ENCODE data around the gene ANP32A. TPM values are rescaled to one million over a fixed set of nuclear protein-coding genes. Genes with fewer than 3 reads are reported as not detected.

The ANP32A gene
- total and polyA plus RNA-seq, 8 donors = 34.4 to 112 (median 68.7) TPM

- whole genome bisulfite sequencing, 5 donors = 67 to 73% (median 70%) methylated on average over 3 to 4 of the region's 4 CpGs
- Histone ChIP-seq H3K27me3 (no peaks in the 10 kb centered on the region), H3K4me1 (peaks cover 49 to 66% (median 58%) of the 10 kb centered on the region in 4 donors), H3K4me3 (no peak overlapping the region), H3K9me3 (no peaks in the 10 kb centered on the region), H3K27ac (peak overlapping the region in 2 of 5 donors; percentile 99 to 100), H3K36me3 (no peaks in the 10 kb centered on the region)
- intact Hi-C loops (cut with DNase I; ENCODE audit: low total_unique reads) = no loop called here
- no peak for DNase-seq
- TF ChIP-seq, protein P1, sequence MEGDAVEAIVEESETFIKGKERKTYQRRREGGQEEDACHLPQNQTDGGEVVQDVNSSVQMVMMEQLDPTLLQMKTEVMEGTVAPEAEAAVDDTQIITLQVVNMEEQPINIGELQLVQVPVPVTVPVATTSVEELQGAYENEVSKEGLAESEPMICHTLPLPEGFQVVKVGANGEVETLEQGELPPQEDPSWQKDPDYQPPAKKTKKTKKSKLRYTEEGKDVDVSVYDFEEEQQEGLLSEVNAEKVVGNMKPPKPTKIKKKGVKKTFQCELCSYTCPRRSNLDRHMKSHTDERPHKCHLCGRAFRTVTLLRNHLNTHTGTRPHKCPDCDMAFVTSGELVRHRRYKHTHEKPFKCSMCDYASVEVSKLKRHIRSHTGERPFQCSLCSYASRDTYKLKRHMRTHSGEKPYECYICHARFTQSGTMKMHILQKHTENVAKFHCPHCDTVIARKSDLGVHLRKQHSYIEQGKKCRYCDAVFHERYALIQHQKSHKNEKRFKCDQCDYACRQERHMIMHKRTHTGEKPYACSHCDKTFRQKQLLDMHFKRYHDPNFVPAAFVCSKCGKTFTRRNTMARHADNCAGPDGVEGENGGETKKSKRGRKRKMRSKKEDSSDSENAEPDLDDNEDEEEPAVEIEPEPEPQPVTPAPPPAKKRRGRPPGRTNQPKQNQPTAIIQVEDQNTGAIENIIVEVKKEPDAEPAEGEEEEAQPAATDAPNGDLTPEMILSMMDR (IDR thresholded peaks at IDR 0.05) = no peak
- TF ChIP-seq EP300 (IDR thresholded peaks at IDR 0.05) (no peak), POLR2AphosphoS5 (IDR thresholded peaks at IDR 0.05) (no peak), POLR2A (IDR thresholded peaks at IDR 0.05) (no peak)
Measured at GRCh38 chr15:68815598-68815997, 5.1 kb downstream of the ANP32A start.

- Histone ChIP-seq H3K4me1 (peaks cover 49 to 76% (median 63%) of the 10 kb centered on the region in 4 donors), H3K27me3 (no peaks in the 10 kb centered on the region), H3K36me3 (no peaks in the 10 kb centered on the region), H3K27ac (peak overlapping the region in 3 of 5 donors; percentile 21 to 40 (median 30)), H3K4me3 (no peak overlapping the region), H3K9me3 (no peaks in the 10 kb centered on the region)
- no peak for DNase-seq
- 79 to 90% (median 86%) methylated on average over 6 of the region's 6 CpGs for WGBS, 5 donors
- intact Hi-C loops (cut with DNase I; ENCODE audit: low total_unique reads) = no loop called here
- no peak for TF ChIP-seq EP300 (IDR thresholded peaks at IDR 0.05)
- no peak for TF ChIP-seq POLR2AphosphoS5 (IDR thresholded peaks at IDR 0.05)
- no peak for TF ChIP-seq POLR2A (IDR thresholded peaks at IDR 0.05)
- TF ChIP-seq, protein P1 (IDR thresholded peaks at IDR 0.05) = no peak
Measured at GRCh38 chr15:68814596-68814995, 6.1 kb downstream of the ANP32A start.

DNA sequence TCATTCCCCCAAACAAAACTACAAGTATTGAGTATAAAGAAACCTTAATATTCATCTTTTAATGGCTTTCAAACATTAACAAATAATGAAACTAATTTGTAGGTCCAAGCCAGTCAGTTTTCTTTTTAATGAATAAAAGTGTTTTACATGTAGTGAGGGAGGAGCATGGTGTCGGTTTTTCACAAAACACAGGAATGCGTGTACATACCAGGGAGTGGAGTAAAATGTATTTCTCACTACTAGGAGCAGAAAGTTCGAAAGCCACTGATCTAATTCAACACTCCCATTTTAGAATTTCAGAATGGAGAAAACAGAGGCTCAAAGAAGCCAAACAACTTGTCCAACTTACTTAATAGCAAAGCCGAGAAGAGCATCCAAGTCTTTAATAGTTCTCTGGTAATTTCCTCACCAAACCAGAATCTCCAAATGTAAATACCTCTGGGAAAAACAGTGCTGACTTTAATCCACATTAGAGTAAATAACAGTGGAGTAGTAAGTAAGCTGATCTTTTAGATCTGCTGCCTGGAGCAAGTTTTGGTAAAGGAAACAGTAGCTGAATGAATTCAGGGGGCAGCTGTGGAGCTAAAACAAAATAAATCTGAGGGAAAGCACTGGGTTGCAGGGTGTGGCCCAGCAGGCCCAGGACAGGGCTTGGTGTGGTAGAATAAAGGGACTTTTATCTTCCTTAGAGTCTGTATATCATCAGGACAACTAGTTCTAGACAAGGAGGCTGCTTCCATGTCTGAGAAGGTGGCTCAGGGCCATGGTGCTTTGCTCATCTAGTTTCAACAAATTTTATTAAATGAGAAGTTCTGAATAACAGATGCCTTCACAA is 7.9 kb downstream of the ANP32A start:
- Histone ChIP-seq H3K36me3 (peaks cover 0 to 6% (median 5%) of the 10 kb centered on the region in 4 donors), H3K27ac (peak overlapping the region; percentile 30 to 61 (median 54)), H3K4me3 (no peak overlapping the region), H3K27me3 (no peaks in the 10 kb centered on the region), H3K4me1 (peaks cover 51 to 94% (median 77%) of the 10 kb centered on the region in 4 donors), H3K9me3 (no peaks in the 10 kb centered on the region)
- intact Hi-C loops (cut with DNase I; ENCODE audit: low total_unique reads) = no loop called here
- DNase-seq = no peak
- TF ChIP-seq, protein P1 (IDR thresholded peaks at IDR 0.05) = no peak
- no peak for TF ChIP-seq POLR2AphosphoS5 (IDR thresholded peaks at IDR 0.05)
- WGBS, 5 donors = 14 to 31% (median 18%) methylated on average over 4 of the region's 4 CpGs

DNA sequence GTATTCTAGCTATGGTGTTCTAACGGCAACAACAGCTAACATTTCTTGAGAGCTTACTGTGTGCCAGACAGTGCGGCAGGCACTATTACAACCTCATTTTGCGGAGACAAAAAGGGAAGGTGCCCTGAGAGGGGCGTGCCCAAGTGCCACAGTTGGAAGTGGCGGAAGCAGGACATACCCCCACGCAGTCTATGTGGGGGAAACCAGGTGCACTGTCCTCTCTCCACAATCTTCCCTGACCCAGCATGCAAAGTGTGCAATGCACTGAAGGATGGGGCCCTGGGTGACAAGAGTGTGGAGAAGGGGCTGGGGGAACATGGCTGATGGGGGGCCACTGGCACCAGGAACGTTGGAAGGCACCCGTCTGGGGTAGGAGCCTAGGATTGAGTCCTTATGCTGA is 8.6 kb downstream of the ANP32A start:
- Histone ChIP-seq H3K36me3 (peaks cover 0 to 10% (median 6%) of the 10 kb centered on the region in 4 donors), H3K27me3 (no peaks in the 10 kb centered on the region), H3K4me1 (peaks cover 59 to 100% (median 84%) of the 10 kb centered on the region in 4 donors), H3K4me3 (no peak overlapping the region), H3K27ac (peak overlapping the region in 3 of 5 donors; percentile 30 to 61 (median 54)), H3K9me3 (no peaks in the 10 kb centered on the region)
- TF ChIP-seq POLR2AphosphoS5 (IDR thresholded peaks at IDR 0.05) = no peak
- TF ChIP-seq EP300 (IDR thresholded peaks at IDR 0.05) = no peak
- TF ChIP-seq, protein P1 (IDR thresholded peaks at IDR 0.05) = no peak
- no peak for TF ChIP-seq POLR2A (IDR thresholded peaks at IDR 0.05)
- WGBS, 5 donors = 84 to 91% (median 85%) methylated on average over 8 of the region's 8 CpGs
- intact Hi-C loops (cut with DNase I; ENCODE audit: low total_unique reads) = no loop called here
- no peak for DNase-seq
